GM18499 (cell line): ENCODE data around the gene CISD3.

Experiments
- ATAC-seq: cut with Tn5 transposase; IDR thresholded peaks from one replicate; pipeline ENCODE4 v1.9.1; 2021; ENCODE audit warnings: moderate number of reproducible peaks; ENCODE audit not compliant: insufficient read depth, unreplicated experiment

Gene CISD3

DNA sequence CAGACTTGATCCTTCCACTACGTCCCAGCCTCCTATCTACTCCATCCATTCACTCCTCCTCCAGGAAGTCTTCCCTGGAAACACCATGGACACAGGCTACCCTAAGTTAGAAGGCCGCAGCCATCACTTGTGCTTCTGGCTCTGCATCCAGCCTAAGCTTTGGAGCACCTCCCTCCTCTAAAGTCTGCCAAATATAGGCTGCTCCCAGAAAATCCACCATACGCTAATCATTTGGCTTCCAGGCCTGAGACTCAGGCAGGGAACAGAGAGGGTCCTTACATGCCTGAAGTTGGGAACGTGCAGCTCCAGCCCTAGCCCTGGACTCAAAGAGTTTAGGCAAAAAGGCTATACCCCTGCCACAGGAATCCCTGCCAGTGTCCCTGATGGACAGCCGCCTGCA, 11.3 kb downstream of the CISD3 start:
- ATAC-seq = no peak

- no peak for ATAC-seq
Observed at GRCh38 chr17:38741921-38742410, 11.8 kb downstream of the CISD3 start.

GRCh38 chr17:38742411-38743308, 12.5 kb downstream of the CISD3 start:
- ATAC-seq = no peak

GRCh38 chr17:38743556-38744171, 13.5 kb downstream of the CISD3 start:
- no peak for ATAC-seq

GRCh38 chr17:38745545-38745944, 15.4 kb downstream of the CISD3 start:
- ATAC-seq = no peak

- no peak for ATAC-seq
Observed at GRCh38 chr17:38746004-38746848, 16.1 kb downstream of the CISD3 start.

- ATAC-seq = no peak
Observed at GRCh38 chr17:38746849-38747462, 16.8 kb downstream of the CISD3 start.

DNA sequence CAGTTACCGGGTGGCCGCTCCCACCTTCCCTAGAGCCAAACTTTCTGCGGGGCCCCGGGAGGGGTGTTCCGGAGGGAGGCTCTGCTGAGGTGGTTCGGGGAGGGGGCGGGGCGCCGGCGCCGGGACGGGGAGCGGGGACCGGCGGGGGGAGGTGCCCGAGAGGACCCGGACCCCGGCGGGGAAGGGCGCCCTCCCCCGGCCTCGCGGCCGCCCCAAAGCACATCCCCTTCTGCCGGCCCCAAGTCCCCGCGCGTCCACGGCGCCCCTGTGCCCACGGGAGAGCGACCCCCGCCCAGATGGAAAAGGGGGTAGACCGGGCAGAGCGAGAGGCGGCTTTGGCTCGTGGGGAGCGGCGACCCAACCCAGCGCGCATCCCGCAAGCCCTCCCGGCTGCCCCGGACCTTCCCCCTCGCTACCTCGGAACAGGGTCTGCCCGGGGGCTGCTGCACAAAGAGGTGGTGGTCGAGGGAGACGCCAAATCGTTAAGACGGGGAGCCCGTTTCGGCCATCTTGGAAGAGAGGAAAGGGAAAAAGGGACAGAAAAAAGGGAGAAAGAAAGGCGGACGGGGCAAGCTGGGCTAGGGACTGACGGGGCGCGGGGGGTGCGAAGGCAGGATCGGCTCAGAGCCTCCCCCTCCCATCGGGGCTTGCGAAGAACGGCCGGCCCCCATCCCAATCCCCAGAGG, 17.5 kb downstream of the CISD3 start:
- no peak for ATAC-seq

DNA sequence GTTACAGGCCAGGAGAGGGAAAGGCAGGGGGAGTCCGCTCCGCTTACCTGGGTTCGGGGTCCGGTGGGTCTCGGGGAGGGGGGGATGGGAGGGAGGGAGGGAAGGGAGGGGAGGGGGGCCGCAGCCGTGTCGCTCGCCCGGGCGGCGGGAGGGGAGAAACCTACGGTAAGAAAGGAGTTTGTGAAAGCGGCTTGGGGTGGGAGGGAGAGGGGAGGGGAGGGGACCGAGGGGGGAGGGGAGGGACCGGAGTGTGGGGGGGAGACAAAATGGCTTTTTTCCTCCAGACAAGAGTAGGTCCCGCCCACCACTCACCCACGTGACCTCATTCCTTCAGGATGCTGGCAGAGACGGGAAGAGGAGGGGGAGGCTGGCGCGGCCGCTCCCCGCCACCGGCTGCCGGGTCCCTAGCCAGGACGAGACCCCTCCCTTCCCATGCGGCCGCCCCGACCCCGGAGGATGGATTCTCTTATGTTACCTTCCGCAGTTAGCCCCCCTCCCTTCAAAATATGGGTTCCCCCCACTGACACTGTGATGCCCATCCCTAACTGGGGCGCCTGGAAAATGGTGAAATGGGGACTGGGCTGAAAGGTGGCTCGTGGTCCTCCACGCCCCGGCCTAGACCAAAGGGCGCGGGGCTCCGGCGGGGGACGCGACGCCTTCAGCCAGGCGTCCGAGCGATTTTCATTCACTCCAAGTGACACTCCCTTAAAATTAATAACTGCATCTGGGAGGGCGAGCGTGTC, 18.2 kb downstream of the CISD3 start, which contains the start of gene PCGF2:
Gene PCGF2, minus strand, starts transcription at position 188 of the 743 bp plus-strand sequence. CDS start 7,934 bp downstream, outside the sequence.
- ATAC-seq = no peak

- no peak for ATAC-seq
Observed at GRCh38 chr17:38748892-38749222, 18.7 kb downstream of the CISD3 start.

DNA sequence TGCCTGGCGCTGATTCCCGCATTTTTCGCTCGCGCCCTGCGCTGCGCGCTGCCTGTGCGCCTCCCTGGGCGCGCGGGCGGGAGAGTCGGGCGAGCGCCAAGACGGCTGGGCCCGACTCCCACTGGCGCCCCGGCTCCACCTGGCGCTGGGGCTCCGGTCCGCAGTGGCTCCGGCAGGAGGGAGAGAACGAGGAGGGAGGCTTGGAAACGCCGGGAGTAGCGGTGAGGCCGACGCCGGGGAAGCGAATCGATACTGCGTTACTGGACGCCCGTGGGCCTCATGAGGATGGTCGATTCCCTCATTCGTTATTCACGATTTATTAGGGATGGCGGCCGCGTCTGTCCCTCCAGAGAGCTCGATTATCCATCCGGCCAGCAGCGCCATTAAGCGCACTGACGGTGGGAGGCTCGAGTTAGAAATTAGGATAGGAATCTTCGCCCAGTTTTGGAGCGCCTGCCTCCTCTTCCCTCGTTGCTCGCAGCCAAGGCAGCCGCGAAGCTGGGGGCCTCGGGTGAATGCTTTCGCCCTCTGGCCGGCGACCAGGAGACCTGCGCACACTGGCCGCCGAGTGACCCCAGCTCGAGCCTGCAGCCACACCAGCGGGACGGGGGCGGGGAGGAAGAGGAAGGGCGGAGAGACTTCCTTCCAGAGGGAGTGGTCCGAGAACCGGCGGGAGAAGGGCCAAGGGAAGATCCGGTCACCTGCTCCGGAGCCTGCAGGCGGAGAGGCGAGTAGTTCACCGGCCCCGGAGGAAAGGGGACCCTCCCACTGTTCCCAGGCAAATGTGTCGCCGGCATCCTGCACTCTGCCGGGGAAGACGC, 19.3 kb downstream of the CISD3 start:
- no peak for ATAC-seq

DNA sequence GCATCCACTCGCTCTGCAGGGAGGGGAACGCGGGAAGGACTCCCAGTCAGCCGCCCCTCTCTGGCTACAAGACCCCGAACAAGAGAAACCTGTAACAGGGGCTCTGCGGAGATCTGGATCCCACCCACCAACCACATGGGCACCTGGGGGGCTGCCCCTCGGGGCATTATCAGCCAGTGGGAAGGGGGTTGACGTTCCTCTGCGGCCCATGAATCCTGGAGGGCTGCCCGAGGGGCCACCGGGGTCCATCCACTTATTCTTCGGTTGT, 19.8 kb downstream of the CISD3 start:
- ATAC-seq = no peak

DNA sequence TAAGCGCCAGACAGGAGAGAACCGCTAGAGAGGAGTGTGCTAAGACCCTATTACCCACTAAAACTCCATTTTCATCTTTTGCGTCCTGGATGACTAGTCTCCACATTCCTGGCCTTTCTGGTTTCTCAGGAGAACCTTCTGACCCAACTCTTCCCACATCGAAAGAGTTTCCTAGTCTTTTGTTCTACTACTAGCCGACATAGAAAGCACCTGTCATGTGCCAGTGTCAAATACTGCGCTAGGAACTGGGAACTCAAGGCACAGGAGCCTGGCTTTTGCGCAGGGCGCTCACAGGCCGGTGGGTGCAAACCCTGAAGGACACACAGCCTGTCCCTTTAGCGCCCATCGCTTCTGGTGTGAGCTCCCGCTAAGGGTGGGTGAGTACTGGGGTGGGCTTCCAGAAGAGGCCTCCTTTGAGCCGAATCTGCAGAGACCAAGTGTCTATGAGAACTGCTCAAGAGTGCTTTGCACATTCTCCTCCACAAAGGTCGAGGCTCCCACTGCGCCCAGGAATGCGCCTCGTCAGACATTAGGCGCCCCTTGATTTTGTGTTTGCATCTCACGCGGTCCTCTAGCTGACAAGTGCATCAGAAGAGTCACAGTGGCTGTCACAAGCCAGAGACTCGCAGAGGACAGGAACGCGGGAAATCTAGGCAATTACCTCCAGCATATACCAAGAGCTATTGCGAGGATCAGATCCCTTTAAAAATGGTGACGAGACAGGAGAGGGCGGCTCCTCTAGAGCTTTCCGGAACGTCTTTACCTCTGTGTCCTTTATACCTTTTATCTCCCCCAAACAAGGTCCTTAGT, 20.4 kb downstream of the CISD3 start:
- ATAC-seq = no peak

DNA sequence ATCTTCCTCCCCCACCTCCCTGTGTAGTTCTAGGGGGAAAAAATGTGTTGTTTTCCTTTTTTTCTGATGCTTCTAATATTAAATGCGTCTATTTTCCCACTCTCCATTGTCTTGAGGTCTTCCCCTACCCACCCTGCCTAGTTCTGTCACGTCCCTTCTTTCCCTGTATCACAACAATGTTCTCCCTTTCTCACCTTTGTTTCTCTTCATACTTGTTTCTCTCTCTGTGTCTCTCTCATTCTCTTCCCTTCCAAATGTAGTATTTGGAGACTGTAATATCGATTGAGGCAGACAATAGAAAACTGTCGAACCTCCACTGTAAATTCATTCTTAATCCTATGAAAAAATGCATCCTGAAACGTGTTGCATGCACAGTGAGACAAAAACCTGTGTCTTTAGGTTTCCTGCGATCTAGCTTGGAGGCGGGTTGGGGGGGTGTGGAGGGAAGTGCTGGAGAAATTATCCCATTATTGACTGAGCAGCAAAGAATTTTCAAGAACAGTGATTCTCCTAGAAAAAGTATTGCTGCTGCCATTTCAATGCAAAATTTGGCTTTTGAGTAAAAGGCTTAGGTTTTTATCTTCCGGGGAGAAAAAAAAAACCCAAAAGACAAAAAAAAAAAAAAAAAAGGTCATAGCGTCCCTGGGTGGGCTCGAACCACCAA, 21.1 kb downstream of the CISD3 start:
- no peak for ATAC-seq

- ATAC-seq = no peak
Observed at GRCh38 chr17:38751808-38752307, 21.7 kb downstream of the CISD3 start.

GRCh38 chr17:38752308-38753070, 22.3 kb downstream of the CISD3 start, which contains the start of gene PSMB3:
PSMB3 (plus strand) TSS chr17:38752741; CDS start chr17:38752827, 86 bp downstream.
- peak; percentile 62 for ATAC-seq
